NCI-H1092 (cell line): ENCODE data around the gene TSPEAR.
"Not testable (repeated sequence)": the region's sequence is repeated elsewhere in the genome, so short reads cannot be mapped to it uniquely, and the experiment has no call there.

Experiments used
- DNase-seq: peaks from one replicate; lab custom pipeline; 2025; lab: John Stamatoyannopoulos, UW

Gene TSPEAR

DNA sequence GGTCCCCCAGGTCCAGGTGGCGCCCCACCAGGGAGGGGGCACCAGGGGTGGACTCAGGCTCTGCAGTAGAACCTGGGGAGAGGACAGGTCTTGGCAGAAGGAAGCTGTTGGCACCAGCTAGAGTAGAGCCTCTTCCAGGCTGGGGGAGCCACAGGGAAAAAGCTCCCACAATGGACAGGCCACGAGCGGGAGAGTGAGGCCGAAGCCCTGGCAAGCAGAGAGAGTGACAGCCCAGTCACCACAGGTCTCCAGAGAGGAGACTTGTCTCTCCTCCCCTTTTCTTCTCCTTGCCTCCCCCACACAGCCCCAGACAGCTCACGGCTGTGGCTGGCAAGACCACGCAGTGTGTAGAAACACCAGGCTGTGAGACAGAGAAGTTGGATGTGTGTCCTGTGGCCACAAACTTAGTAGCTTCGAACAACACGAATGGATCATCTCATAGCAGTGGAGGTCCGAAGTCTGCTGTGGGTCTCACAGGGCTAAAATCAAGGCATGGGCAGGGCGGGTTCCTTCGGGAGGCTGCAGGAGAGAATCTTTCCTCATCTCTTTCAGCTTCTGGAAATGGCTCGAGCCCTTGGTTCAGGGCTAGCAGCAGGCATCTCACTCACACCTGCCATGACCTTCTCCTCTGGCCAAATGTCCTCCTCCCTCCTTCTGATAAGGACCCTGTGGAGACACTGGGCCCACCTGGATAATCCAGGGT lies 60.2 kb downstream of the TSPEAR start:
- no peak for DNase-seq

DNA sequence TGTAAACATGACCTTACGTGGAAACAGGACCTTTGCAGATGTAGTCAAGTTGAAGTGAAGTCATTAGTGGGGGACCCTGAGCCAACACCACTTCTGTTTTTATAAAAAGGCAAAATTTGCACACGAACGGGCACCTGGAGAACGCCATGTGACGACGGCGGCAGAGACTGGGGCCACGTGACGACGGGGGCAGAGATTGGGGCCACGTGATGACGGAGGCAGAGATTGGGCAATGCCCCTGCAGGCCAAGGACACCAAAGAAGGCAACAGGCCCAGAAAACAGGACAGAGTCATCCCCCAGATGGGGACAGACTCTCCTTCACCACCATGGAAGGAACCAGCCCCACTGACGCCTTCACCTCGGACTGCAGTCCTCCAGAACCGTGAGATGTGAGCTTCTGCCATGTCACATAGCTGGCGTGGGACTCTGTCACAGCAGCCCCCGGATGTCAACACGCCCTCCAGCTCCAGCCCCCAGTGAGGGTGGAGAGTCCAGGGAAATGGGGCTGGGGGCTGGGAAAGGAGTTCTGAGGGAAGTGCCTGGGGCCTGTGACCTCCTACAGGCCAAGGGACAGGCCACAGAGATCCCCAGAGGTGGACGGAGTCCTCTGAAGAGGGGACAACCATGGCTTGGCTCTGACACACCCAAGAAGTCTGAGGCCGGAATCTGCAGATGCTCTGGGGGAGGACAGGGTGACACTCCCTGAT lies 61.0 kb downstream of the TSPEAR start:
- DNase-seq = no peak

GRCh38 chr21:44649521-44650100 lies 61.8 kb downstream of the TSPEAR start:
- DNase-seq = no peak

DNA sequence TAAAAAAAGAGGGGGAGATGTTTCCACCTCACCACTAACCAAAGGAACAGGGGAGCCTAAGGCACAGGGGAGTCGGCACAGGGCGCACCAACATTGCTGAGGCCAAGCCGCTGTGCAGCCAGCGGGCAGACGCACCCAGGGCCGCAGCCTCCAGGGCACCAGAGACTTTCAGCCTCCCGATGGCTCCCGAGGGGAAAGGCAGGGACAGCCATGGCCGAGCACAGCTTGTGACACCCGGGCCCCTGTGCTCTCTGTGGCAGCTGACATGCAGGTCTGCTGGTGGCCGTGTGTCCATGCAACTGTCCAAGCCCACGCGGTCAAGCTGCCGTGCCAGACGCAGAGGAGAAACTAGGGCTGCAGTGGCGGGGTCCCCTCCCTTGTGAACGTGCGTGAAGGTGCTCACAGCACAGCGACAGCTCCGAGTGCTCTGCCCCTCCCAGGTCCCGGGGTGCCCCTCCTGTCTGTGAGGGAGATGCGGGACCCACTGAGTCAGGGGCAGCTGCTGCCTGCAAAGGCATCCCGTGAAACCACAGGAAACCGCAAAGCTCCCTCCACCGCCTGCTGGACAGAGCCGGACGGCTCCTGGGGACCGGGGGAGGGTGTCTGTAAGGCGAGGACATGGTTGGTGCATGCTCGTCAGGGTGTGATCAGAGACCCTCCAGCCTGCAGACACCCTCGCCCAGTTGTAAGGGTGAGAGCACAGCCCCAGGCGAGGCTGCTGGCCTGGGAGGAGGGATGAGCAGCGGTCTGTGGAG lies 62.6 kb downstream of the TSPEAR start:
- no peak for DNase-seq

GRCh38 chr21:44647222-44647552 lies 64.2 kb downstream of the TSPEAR start:
- DNase-seq = peak; percentile 12

GRCh38 chr21:44646366-44647221 lies 64.8 kb downstream of the TSPEAR start, which contains the start of gene KRTAP10-11:
KRTAP10-11 (plus strand) TSS chr21:44646414; CDS start chr21:44646459, 45 bp downstream.
- DNase-seq = not testable (repeated sequence)

- DNase-seq = no peak
These were observed 66.5 kb downstream of the TSPEAR start for GRCh38 chr21:44644878-44645277.

- no peak for DNase-seq
These were observed 67.5 kb downstream of the TSPEAR start for GRCh38 chr21:44643741-44644310.

DNA sequence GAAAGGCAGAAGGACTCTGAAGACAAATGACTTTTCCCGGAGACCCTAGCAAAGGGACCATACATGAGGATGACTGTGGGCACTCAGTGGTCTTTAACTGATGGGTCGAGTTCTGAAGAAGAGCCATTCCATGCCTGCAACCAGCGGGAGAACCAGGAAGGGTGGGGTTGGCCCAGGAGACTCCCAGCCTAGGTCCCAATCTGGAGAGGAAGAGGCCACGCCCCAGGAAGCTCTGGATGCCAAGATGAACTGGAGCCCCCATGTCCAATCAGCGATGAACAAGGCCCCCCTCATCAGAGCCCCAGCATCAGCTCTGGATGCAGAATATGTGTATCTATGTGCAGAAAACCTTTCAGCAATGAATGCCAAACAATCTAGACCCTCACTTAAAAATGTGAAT lies 70.6 kb downstream of the TSPEAR start:
- no peak for DNase-seq

GRCh38 chr21:44639331-44639655 lies 72.1 kb downstream of the TSPEAR start:
- no peak for DNase-seq

DNA sequence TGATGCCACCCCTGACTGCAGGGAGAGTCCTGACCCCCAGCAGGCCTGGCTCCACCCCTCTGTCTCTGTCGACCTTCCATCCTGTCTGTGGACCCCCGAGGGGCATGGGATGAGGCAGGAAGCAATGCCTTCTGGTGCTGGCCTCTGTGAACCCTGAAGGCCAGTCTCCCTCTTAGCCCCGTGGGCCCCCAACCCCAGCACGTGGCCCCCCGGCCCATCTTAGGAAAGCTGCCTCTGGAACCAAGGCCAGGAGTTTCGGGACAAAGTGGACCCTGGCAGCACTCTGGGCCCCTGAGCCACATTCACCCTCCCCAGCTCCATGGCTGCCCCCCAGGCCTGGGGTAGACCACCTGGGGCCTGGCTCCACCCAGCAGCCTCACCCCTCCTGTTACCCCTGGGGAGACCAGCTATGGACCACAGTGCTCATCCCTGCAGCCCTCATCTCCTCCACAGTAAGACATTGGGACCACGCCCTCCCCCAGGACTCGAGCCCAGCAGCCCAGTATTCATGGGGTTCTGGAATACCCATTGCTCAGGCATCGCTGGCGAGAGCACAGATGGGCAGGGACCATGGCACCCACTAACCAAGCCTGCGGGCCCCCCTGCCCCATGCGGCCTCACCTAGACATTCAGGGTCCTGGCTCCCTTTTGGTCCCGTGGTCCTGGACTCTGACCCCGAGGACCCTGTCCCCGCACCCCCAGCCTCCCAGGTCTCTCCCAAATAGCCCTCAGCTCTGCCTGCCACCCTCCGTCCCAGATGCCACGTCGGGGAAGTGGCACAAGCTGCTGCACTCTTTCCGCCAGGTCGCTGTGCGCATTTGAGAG lies 72.7 kb downstream of the TSPEAR start:
- DNase-seq = not testable (repeated sequence)

DNA sequence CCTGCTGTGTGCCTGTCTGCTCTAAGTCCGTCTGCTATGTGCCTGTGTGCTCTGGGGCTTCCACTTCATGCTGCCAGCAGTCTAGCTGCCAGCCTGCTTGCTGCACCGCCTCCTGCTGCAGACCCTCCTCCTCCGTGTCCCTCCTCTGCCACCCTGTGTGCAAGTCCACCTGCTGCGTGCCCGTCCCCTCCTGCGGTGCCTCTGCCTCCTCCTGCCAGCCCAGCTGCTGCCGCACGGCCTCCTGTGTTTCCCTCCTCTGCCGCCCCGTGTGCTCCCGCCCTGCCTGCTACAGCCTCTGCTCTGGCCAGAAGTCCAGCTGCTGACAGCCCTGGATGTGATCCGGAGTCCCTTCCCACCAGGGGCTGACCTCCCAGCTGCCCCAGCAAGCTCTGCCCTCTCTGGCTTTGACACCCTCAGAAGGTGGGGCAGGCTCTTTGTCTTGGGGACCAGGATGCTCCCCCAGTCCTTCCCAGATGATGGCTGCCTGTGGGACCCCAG lies 73.5 kb downstream of the TSPEAR start:
- not testable (repeated sequence) for DNase-seq

GRCh38 chr21:44637018-44637850 lies 74.1 kb downstream of the TSPEAR start, which contains the start of gene KRTAP10-10:
KRTAP10-10 (plus strand) TSS chr21:44637356; CDS start chr21:44637418, 62 bp downstream.
- no peak for DNase-seq

DNA sequence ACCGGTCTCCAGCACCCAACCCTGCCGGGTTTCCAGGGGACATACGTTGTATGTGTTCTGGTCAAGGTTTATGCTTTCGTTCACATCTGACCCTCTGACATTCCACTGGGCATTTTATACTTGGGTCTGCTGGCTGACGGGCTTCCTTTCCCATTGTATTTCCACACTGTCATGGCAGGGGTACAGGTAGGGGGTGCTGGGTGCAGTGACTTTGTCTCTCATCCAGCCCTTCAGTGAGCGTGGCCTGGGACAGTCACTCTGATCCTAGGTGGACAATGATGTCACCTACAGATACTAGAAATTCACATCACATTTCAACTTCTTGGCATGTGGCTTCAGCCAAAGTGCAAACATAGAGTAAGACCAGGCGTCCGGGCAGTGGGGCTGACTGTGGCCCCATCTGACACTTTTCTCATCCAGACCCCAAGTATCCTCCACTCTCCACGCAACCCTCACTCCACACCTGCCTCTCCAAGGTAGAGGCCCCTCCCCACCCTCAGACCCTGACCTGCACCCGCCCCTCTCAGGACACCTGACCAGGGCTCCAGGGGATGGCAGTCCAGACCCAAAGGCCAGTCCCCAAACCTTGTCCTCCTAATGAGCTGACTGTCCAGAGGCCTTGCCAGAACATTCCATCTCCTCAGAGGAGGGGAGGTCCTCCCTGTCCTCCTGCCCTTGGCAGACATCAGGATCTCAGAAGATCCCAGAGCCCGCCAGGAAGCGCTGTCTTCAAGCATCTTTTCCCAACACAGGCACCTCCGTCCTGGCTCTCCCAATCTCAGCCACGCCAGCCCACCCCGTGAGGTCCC lies 75.0 kb downstream of the TSPEAR start:
- no peak for DNase-seq

GRCh38 chr21:44632067-44632466 lies 79.3 kb downstream of the TSPEAR start:
- no peak for DNase-seq

GRCh38 chr21:44630440-44630839 lies 80.9 kb downstream of the TSPEAR start:
- no peak for DNase-seq

GRCh38 chr21:44628707-44629391 lies 82.5 kb downstream of the TSPEAR start:
- no peak for DNase-seq

DNA sequence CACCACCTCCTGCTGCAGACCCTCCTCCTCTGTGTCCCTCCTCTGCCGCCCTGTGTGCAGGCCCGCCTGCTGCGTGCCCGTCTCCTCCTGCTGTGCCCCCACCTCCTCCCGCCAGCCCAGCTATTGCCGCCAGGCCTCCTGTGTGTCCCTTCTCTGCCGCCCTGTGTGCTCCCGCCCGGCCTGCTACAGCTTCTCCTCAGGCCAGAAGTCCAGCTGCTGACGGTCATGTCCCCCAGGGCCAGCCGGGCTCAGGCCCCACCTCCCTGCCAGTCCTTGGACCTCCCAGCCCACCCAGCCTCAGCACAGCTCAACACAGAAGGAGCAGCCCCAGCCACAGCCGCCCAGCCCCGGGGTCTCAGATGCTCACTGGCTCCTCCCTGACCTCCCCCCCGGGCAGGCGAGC lies 83.5 kb downstream of the TSPEAR start:
- not testable (repeated sequence) for DNase-seq
